K562 (cell line): Measurements from ENCODE around the gene DSCAM. TPM values are rescaled to one million over a fixed set of nuclear protein-coding genes. Genes with fewer than 3 reads are reported as not detected.

ENCODE experiments used
- ATAC-seq: fragments of 200-7000 bp; cut with Tn5 transposase; 3 replicates; pipeline ENCODE4 v1.9.1; 2020; ENCODE audit warnings: moderate library complexity
- BruUV-seq: library from RNA; stranded (reverse); fragments of 400-500 nt; replicated peaks from 2 replicates; lab custom pipeline; 2021; lab: Mats Ljungman, UMichigan
- CTCF ChIA-PET: fragments of 300-600 bp; formaldehyde crosslinking; extraction: SDS; loops from one replicate; lab custom pipeline; 2021; ENCODE audit warnings: low intra/inter-chr PET ratio; lab: Yijun Ruan, JAX
- POLR2A ChIA-PET: fragments of 300-600, 350-650 bp; sonication (Branson Sonifier 250); formaldehyde crosslinking; extraction: SDS; loops from one replicate; lab custom pipeline; 2021; ENCODE audit warnings: antibody characterized with exemption, inconsistent platforms; lab: Yijun Ruan, JAX
- DNase-seq, 4 experiments: peaks; one replicate each; pipeline versions ENCODE4 v3.0.0 to v3.0.0-alpha.2; 2011 to 2018; ENCODE audit warnings: low spot score in 3 of 4, mixed read lengths in 3 of 4; ENCODE audit errors: extremely low read depth in 1 of 4
- FAIRE-seq: peaks from 2 replicates; lab custom pipeline; 2011; peaks lifted over from hg19 to GRCh38; lab: Jason Lieb, UNC
- H2AFZ ChIP-seq: 2 replicates; pipeline ENCODE4 v1.6.0; 2011; ENCODE audit warnings: low read depth, low read length, control low read depth, inconsistent platforms
- H3K27ac ChIP-seq: fragments of 200-600 bp; 3 replicates; pipeline ENCODE4 v1.8.0; 2011; ENCODE audit warnings: low read depth, mild to moderate bottlenecking, control low read depth, inconsistent platforms, low read length, moderate library complexity, mixed read lengths; ENCODE audit errors: extremely low read depth
- H3K27me3 ChIP-seq, 2 experiments: fragments of 300-600 bp in 1 of 2; 2 replicates in 1 of 2; 3 replicates in 1 of 2; pipeline versions ENCODE4 v1.6.0 to v1.8.0; 2011; ENCODE audit warnings: inconsistent platforms in 2 of 2, low read length in 2 of 2, mild to moderate bottlenecking in 1 of 2, mixed read lengths in 1 of 2, moderate library complexity in 1 of 2; ENCODE audit not compliant: control insufficient read depth in 2 of 2, insufficient read depth in 2 of 2
- H3K36me3 ChIP-seq: fragments of 300-600 bp; 3 replicates; pipeline ENCODE4 v1.8.0; 2011; ENCODE audit warnings: mild to moderate bottlenecking, low read length, inconsistent platforms; ENCODE audit not compliant: control insufficient read depth, insufficient read depth
- H3K4me1 ChIP-seq, 2 experiments: fragments of 200-600 bp in 1 of 2; replicated peaks in 1 of 2; 2 replicates in 1 of 2; 3 replicates in 1 of 2; pipeline versions ENCODE4 v1.5.1 to v1.8.0; 2011; ENCODE audit warnings: inconsistent platforms in 2 of 2, low read length in 2 of 2, mild to moderate bottlenecking in 1 of 2, mixed read lengths in 1 of 2, moderate library complexity in 1 of 2; ENCODE audit not compliant: control insufficient read depth in 2 of 2, insufficient read depth in 2 of 2
- H3K4me2 ChIP-seq: 2 replicates; pipeline ENCODE4 v1.6.1; 2011; ENCODE audit warnings: low read length, control low read depth, inconsistent platforms, mixed read lengths; ENCODE audit not compliant: insufficient read depth
- H3K4me3 ChIP-seq: fragments of 200-600 bp; sonication (generic), shearing (Covaris generic); 2 replicates; pipeline ENCODE4 v1.5.1; 2016; ENCODE audit warnings: control low read depth, inconsistent platforms
- H3K79me2 ChIP-seq: fragments of 200-600 bp; 3 replicates; pipeline ENCODE4 v1.8.0; 2011; ENCODE audit warnings: low read length, inconsistent platforms; ENCODE audit not compliant: control insufficient read depth, insufficient read depth
- H3K9ac ChIP-seq, 2 experiments: 2 replicates each; pipeline versions ENCODE4 v1.6.0 to v1.6.1; 2011; ENCODE audit warnings: low read depth in 2 of 2, low read length in 2 of 2, control low read depth in 1 of 2, inconsistent platforms in 1 of 2, mild to moderate bottlenecking in 1 of 2, mixed read lengths in 1 of 2; ENCODE audit not compliant: insufficient read depth in 1 of 2
- H3K9me1 ChIP-seq: one replicate; pipeline ENCODE4 v1.6.0; 2011; ENCODE audit warnings: inconsistent platforms, mild to moderate bottlenecking, low read length, moderate library complexity; ENCODE audit not compliant: control insufficient read depth, insufficient read depth
- H3K9me3 ChIP-seq: replicated peaks from 2 replicates; pipeline ENCODE4 v1.5.1; 2011; ENCODE audit warnings: low read depth, low read length, inconsistent platforms; ENCODE audit not compliant: control insufficient read depth, insufficient read depth
- H4K20me1 ChIP-seq: replicated peaks from 2 replicates; pipeline ENCODE4 v1.6.1; 2011; ENCODE audit warnings: low read length, inconsistent platforms, mixed read lengths; ENCODE audit not compliant: control insufficient read depth, insufficient read depth
- ARHGAP35 ChIP-seq: fragments of 450-650 bp; IDR thresholded peaks from 2 replicates; pipeline ENCODE4 v1.6.1; 2018; ENCODE audit not compliant: partially characterized antibody
- DIDO1 ChIP-seq: fragments of 450-650 bp; IDR thresholded peaks from 2 replicates; pipeline ENCODE4 v1.6.1; 2016; ENCODE audit warnings: low read depth, missing biosample characterization, missing genetic modification characterization
- FOXA1 ChIP-seq: fragments of 450-650 bp; IDR thresholded peaks from 2 replicates; pipeline ENCODE4 v1.6.1; 2016; ENCODE audit warnings: mild to moderate bottlenecking, borderline replicate concordance
- FOXP1 ChIP-seq: sonication (generic); formaldehyde crosslinking; IDR thresholded peaks from 2 replicates; pipeline ENCODE4 v1.8.0; 2022; ENCODE audit warnings: mild to moderate bottlenecking, missing genetic modification reagents
- ZNF174 ChIP-seq: fragments of 250-450 bp; sonication (Bioruptor Pico); IDR thresholded peaks from 2 replicates; pipeline ENCODE4 v1.4.0; 2020; ENCODE audit warnings: mild to moderate bottlenecking
- WGBS: fragments of 100-300 bp; shearing (Covaris generic); methylation state at CpG from one replicate; pipeline ENCODE4 v1.1.6; 2016; ENCODE audit warnings: low coverage, mixed read lengths; ENCODE audit not compliant: insufficient coverage; ENCODE audit errors: missing lambda C conversion rate; 5-methylcytosine and 5-hydroxymethylcytosine counted together
- in situ Hi-C: fragments of 300-500 bp; cut with MboI; formaldehyde crosslinking; loops from 4 replicates; pipeline ENCODE4 v1.15.0; 2018; ENCODE audit warnings: inconsistent platforms, mixed read lengths
- intact Hi-C: fragments of 100-400 bp; cut with micrococcal nuclease; formaldehyde crosslinking; loops from 2 replicates; pipeline ENCODE4 v1.14.2; 2022
- polyA plus RNA-seq, 8 experiments: library from polyadenylated mRNA; depleted of rRNA in 4 of 8; stranded (reverse) in 5 of 8; unstranded in 3 of 8; fragments of >200 nt; fragmentation: Nextera tagmentation in 2 of 8; fragmentation: Illumina TruSeq in 1 of 8; extraction: Ambion mirVana in 2 of 8; extraction: Trizol in 1 of 8; gene quantifications; 2 replicates each; pipeline versions ENCODE4 v1.2.1 to v1.2.3, GENCODE V29; 2011 to 2014; ENCODE audit warnings: inconsistent platforms in 1 of 8, missing spikeins in 1 of 8
- total RNA-seq, 7 experiments: library from RNA; depleted of rRNA in 6 of 7; stranded (reverse); fragments of >200 nt in 6 of 7; fragmentation: Illumina TruSeq in 2 of 7; extraction: Trizol in 2 of 7; gene quantifications; 2 replicates each; pipeline versions ENCODE4 v1.2.1 to v1.2.3, GENCODE V29; 2011 to 2021; ENCODE audit warnings: low replicate concordance in 1 of 7
- TF ChIP-seq, protein P1 (sequence below): fragments of 450-650 bp; formaldehyde crosslinking; IDR thresholded peaks from 2 replicates; pipeline ENCODE4 v1.4.0; 2020; ENCODE audit warnings: mild to moderate bottlenecking, moderate library complexity

The DSCAM gene
- total and polyA plus RNA-seq, 9 of the 15 experiments (the other 6 are each of a cell fraction or from before 2014, with no cell fraction given), result not detected

DNA sequence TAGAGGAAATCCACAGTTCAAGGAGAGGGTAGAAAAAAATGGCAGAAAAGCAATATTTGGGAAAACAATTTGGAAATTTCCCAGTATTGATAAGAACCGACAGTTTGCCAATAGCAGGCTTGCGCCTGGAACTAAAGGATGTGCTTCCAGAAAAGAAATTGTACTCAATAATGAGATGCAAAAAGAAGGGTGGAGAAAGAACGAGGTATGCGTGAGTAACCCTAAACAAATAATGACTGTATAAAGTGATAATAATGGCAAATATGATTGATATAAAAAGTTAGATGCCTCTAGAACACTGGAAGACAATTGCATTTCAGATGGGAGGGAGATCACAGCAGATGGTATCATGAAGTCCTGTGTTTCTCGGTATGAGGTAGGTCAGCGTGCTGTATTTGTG is 458.9 kb downstream of the DSCAM start:
- ATAC-seq, result no peak
- no peaks in the 10 kb centered on the region for H3K79me2 ChIP-seq
- H3K9me1 ChIP-seq, result no peaks in the 10 kb centered on the region
- DNase-seq, result no peak
- no peak overlapping the region for H3K27ac ChIP-seq
- no peak overlapping the region for H3K4me2 ChIP-seq
- no peaks in the 10 kb centered on the region; a peak in 1 of 5 replicates for H3K27me3 ChIP-seq
- no peaks in the 10 kb centered on the region; the same call in none of the 2 replicates for H3K9me3 ChIP-seq
- no peak overlapping the region for H3K9ac ChIP-seq
- no peak overlapping the region for H3K4me3 ChIP-seq
- no TSS peak for BruUV-seq
- in situ Hi-C loops (no loop called here), intact Hi-C loops (no loop called here)
- H4K20me1 ChIP-seq, result no peaks in the 10 kb centered on the region
- 2% methylated on average over 6 of the region's 6 CpGs for WGBS
- ChIA-PET CTCF (no interaction called here), POLR2A (no interaction called here)
- H3K4me1 ChIP-seq, result no peaks in the 10 kb centered on the region
- no peak for FAIRE-seq
- H2AFZ ChIP-seq, result no peak overlapping the region
- no peak for TF ChIP-seq ZNF174 (CRISPR knock-in tag)
- TF ChIP-seq FOXA1, result no peak
- TF ChIP-seq, protein P1, sequence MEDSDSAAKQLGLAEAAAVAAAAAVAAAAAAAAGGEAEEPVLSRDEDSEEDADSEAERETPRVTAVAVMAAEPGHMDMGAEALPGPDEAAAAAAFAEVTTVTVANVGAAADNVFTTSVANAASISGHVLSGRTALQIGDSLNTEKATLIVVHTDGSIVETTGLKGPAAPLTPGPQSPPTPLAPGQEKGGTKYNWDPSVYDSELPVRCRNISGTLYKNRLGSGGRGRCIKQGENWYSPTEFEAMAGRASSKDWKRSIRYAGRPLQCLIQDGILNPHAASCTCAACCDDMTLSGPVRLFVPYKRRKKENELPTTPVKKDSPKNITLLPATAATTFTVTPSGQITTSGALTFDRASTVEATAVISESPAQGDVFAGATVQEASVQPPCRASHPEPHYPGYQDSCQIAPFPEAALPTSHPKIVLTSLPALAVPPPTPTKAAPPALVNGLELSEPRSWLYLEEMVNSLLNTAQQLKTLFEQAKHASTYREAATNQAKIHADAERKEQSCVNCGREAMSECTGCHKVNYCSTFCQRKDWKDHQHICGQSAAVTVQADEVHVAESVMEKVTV (CRISPR knock-in tag), result no peak
- no peak for TF ChIP-seq FOXP1 (CRISPR knock-in tag)
- TF ChIP-seq DIDO1 (tag), result no peak
- no peak for TF ChIP-seq ARHGAP35
- H3K36me3 ChIP-seq, result no peaks in the 10 kb centered on the region
